GM21423 (cell line): Measurements from ENCODE around the gene LBHD1.
"Not testable (repeated sequence)": the region's sequence is repeated elsewhere in the genome, so short reads cannot be mapped to it uniquely, and the experiment has no call there.

ENCODE experiments used
- ATAC-seq: cut with Tn5 transposase; IDR thresholded peaks from one replicate; pipeline ENCODE4 v1.9.1; 2021; ENCODE audit warnings: mild to moderate bottlenecking, moderate library complexity; ENCODE audit not compliant: unreplicated experiment

LBHD1 gene

DNA sequence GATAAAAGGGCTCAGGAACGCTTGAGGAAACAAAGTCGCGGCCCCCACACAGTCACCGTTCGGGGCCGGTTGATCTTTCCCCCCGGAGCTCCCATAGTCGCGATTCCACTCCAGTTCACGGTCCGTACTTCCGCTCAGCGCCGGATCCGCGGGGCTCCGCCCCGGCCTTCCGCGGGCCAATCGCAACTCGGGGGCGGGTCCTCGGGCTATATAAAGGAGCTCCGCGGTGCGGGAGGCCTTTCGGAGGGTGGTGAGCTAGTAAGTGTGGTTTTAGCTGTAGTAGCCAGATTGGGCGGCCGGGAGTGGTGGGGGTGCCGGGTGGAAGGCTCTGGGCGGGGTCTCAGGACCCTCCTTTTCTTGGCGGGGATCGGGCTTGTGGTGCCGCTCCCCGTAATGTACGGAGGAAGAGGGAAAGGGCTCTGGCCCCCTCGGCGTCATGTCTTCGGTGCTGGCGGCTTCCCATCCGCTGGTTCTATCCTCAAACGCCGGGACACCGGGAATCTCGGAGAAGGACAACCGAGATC lies 6.9 kb downstream of the LBHD1 start, which contains the start of the genes C11orf98 and CSKMT:
C11orf98 (minus strand) TSS at position 136 of the 524 bp plus-strand sequence; CDS start at position 95, 41 bp downstream.
CSKMT (plus strand) TSS at position 238 of the 524 bp plus-strand sequence. CDS start 568 bp downstream, outside the sequence.
- peak; percentile 86 for ATAC-seq

GRCh38 chr11:62664405-62665074 lies 7.5 kb downstream of the LBHD1 start:
- ATAC-seq = peak; percentile 21

GRCh38 chr11:62656796-62657429 lies 15.2 kb downstream of the LBHD1 start:
- ATAC-seq = no peak

DNA sequence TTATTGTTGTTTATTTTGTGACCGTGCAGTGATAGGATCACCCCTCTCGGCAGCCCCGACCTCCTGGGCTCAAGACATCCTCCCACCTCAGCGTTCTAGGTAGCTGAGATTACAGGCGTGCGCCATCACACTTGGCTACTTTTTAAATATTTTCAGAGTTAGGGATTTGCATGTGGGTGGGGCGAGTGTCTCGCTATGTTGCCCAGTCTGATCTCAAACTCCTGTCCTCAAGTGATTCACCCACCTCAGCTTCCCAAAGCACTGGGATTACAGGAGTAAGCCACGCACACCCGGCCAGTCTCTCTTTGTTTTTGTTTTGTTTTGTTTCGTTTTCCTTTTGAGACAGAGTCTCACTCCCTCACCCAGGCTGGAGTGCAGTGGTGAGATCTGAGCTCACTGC lies 17.8 kb downstream of the LBHD1 start:
- ATAC-seq = no peak

DNA sequence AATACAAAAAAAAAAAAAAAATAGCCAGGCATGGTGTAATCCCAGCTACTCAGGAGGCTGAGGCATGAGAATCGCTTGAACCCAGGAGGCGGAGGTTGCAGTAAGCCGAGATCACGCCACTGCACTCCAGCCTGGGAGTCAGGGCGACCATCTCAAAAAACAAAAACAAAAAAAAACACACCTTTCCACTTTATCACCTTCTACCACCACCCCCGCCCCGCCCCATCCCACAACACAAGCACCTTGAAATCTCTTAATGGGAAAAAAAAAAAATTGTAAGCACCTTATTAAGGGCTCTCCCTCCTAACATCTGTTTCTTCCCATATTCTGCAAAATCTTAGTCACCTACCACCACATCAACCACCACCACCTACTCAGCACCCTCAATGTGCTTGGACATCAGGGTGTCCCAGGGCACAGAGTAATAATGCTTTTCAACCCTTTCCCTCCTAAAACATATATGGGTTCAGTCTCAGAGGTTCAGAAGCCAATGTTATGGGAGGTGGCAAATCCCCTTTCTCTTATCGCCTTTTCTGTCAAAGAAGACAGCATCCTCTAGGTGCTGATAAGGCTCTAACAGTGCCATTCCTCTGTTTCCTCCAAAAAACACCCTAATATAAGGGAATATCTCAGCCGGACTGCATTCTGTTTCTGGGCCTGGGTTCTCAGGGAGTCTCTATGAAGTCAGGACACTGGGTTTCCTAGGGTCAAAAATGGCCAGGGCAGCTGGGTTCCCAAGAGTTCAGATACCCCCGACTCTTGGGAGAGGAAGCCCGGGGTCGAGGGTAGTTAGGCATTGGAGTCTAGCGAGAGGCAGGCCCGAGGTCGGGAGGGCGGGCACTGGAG lies 19.7 kb downstream of the LBHD1 start:
- ATAC-seq = peak; percentile 15

GRCh38 chr11:62650283-62650682 lies 21.8 kb downstream of the LBHD1 start:
- not testable (repeated sequence) for ATAC-seq

GRCh38 chr11:62649486-62649885 lies 22.6 kb downstream of the LBHD1 start:
- no peak for ATAC-seq

DNA sequence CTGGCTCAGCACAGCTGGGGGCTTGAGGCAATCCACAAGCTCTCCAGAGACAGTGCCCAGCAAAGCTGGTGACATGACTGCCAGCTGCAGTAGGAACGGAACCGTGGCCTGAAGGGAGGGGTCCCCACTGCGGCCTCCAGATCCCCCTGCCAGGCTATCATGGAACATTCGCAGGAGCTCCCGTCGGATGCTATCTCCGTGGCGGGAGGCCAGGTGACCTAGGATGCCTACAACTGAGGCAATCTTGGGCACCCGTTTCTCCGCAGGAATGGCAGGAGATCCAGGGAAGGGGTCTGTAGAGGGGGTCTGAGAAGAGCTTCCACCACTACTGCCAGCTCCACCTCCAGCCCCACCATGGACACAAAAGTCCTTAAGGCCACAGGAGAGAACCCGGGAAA lies 23.1 kb downstream of the LBHD1 start:
- ATAC-seq = no peak

DNA sequence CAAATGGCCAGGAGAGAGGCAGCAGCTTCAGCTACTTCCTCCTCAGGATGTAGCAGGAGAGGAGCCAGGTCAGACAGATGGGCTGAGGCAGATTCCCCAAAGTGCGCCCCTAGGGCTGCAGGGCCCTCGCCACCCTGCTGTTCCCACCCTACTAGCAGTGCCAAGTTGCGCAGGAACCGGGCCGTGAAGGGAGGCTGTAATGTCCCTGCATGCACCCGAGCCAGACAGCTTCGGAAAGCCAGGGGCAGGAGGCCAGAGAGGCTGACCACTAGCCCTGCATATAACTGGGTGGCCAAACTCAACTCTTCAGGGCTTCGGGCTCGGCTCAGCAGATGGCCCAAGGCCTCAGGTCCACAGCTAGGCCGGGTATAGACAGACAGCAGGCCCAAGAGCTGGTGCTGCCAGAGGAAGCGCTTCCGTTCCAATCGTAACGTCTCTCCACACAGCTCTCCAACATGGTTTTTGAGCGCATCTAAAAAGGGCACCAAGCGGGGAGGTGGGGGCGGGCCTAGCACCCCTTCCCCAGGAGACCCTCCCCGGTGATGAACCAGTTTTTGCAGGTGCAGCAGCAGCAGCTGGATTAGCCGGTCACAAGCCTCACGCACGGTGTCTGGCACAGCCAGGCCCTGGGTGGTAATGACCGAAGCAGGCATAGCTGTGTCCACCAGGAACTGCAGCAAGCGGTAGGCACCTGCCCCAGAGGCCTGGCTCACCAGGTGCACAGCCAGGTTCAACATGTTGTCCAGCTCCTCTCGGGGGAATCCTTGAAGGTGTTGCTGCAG lies 23.7 kb downstream of the LBHD1 start:
- ATAC-seq = no peak

- ATAC-seq = no peak
Observed at GRCh38 chr11:62647609-62648005, 24.5 kb downstream of the LBHD1 start.

DNA sequence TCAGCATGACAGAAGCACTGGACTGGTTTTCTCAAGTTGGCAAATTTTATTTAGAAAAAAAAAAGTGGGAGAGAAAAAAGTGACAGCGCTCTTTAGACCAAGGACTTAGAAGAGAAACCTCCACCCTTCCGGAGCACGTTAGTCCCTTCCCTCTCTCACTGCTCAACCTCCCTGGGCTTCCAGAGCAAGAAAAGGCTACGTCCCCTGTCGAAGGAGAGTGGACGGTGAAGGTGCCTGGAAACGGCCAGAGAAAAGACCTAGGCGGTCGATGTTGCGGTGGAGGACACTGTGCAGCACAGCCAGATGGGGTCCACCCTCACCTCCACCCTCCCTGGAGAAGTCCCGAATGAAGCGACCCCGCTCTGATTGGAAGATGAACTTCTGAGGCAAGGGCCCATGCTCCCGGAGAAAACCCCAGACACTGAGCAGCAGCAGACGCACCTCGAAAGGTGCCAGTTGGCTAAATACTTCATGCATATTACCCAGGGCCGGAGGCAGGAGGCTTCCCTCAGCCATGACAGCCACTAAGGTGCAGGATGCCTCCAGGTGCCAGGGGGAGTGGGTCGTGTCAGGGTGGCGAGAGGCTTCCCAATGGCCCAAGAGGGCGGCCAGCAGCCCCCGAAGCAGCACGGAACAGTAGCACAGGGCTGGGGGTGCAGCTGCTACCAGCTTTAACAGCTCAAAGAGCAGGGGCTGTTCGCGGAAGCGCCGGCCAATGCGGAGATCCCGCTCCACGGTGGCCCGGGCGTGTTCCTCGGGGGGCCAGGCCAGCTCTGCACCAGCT lies 25.1 kb downstream of the LBHD1 start:
- no peak for ATAC-seq

DNA sequence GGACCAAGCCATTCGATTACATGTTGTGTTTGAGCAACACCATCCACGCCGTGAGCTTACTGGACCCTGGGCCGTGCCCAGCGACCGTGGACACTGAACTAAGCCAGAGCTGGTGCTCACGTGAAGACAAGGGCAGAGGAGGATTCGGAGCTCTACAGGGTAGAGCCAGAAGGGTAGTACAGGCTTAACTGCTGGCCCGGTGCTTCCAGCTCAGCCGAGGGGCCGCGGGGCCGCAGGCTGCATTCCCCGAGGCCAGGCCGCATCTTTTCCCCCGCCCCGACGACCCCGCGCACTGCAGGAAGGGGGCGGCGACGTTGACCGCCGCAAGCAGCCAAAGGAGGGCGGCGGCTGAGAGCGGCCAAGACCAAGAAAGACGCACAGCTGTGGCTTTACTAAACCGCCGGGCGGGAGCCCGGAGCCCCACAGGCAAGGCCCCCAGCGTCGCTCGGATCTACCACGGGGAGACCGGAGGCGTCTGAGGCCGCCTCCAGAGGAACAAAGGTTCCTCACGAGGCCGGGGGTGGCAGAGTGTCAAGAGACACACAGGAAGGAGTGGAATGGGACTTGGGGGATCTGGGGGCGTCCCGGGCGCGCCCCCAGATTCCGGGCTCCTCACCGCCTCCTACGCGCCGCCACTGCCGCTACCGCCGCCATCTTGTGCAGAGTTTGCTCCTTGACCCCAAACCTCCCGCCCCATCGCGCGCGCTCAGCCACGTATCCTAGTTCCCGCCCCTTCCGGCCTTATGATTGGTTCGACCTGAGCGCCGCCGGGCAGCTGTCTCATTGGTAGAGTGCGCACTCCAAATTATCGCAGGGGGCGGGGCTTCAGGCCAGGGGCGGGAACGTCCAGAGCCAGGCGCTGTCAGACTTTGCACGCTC lies 25.9 kb downstream of the LBHD1 start, which contains the start of gene GANAB:
GANAB (minus strand) TSS at position 668 of the 879 bp plus-strand sequence; CDS start at position 654, 14 bp downstream.
- ATAC-seq = peak; percentile 94

DNA sequence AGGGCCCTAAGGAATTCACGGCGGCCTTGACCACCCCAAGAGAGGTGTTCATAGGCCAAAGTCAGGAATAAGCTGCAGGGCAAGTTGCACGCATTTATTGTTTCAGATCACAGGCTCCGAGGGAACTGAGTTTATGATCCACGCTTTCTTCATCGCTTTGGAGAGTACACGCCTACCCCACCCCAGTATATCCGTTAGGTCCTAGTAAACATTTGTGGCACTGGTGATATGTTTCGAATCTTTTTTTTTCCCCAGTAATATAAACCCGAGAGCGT lies 26.5 kb downstream of the LBHD1 start:
- ATAC-seq = peak; percentile 2

DNA sequence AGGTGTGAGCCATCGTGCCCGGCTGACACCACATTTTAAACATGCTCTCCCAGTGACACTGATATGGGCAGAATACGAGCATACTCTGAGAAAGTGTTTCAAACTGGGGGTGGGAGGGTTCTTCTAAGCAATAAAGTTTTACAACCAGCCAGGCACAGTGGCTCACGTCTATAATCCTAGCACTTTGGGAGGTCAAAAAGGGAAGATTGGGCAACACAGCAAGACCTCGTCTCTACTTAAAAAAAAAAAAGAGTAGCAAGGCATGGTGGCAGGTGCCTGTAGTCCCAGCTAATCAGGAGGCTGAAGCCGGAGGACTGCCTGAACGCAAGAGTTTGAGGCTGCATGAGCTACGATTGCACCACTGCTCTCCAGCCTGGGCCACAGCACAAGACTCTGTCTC lies 27.8 kb downstream of the LBHD1 start:
- ATAC-seq = no peak

- no peak for ATAC-seq
Observed at GRCh38 chr11:62632492-62632891, 39.6 kb downstream of the LBHD1 start.

GRCh38 chr11:62627713-62628112 lies 44.4 kb downstream of the LBHD1 start:
- no peak for ATAC-seq

DNA sequence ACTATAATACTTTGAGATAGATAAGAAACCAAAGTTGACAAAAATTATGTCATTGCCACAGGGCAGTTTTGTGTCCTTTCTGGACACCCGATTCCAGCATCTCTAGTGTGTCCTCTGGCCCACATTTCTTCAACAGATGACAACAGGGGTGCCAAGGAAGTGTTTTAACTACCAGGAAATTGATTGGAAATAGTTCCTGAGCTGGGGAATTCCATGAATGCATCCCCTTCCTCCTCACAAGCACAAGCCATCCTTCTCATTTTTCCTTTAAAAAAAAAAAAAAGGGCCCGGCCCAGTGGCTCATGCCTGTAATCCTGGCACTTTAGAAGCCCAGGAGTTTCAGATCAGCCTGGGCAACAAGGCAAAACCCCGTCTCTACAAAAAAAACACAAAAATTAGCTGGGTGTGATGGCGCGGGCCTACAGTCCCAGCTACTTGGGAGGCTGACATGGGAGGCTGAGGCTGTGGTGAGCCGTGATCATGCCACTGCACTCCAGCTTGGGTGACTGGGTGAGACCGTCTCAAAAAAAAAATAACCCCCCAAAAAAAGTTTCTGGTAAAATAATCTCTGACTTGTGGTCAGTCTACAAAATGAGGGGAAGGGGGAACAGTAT lies 49.5 kb downstream of the LBHD1 start:
- ATAC-seq = no peak
